ENCODE results near the gene CFAP61.

The CFAP61 gene

DNA sequence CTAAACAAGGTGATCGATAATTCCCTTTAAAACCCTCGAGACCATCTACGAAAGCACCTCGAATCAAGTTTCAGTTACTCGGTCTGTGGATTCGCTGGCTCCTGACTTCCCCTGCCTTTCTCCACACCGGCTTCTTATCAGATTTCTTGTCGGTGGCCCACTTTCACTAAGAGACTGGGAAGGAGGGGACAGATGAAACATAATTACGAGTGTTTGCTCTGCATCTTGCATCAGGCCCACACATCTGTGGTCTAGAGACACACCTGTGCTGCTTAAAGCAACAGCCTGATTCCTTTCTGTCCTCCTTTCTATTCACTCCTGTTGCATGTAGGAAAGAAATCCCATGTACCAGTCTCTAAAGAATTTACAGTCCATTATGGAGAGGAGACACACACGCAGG is 353.3 kb downstream of the CFAP61 start (continued):
- TF ChIP-seq KLF7 (tag by site-specific recombination; IDR thresholded peaks at IDR 0.05; ENCODE audit: borderline replicate concordance) (no peak), CTCF (tag by site-specific recombination; IDR thresholded peaks at IDR 0.05) (no peak), ZBTB1 (tag by site-specific recombination; IDR thresholded peaks at IDR 0.05) (no peak), BCL11B (tag by site-specific recombination; IDR thresholded peaks at IDR 0.05; ENCODE audit: low read depth) (no peak), ZNF175 (tag by site-specific recombination; IDR thresholded peaks at IDR 0.05) (no peak), ZNF248 (tag by site-specific recombination; IDR thresholded peaks at IDR 0.05) (no peak), ZNF677 (tag by site-specific recombination; IDR thresholded peaks at IDR 0.05) (no peak)

GRCh38 chr20:20406306-20406705 is 354.0 kb downstream of the CFAP61 start:
- H3K4me3 ChIP-seq (ENCODE audit: low read depth, low read length) = no peak overlapping the region
- no peak overlapping the region for H3K27ac ChIP-seq (ENCODE audit: extremely low read depth, low read depth, low read length)
- CTCF ChIA-PET = interaction anchor here (0.6 to 1.2 kb wide), 2 partner anchors 188 to 1715 kb away, joined by 3 to 6 read pairs; no protein-coding TSS in a partner anchor
- TF ChIP-seq PATZ1 (tag by site-specific recombination; IDR thresholded peaks at IDR 0.05) (no peak), ZNF658 (tag by site-specific recombination; IDR thresholded peaks at IDR 0.05) (no peak), ZNF701 (tag by site-specific recombination; IDR thresholded peaks at IDR 0.05) (no peak), ZNF776 (tag by site-specific recombination; IDR thresholded peaks at IDR 0.05; ENCODE audit: borderline replicate concordance) (no peak)
- POLR2A ChIA-PET = no interaction called here
- H3K36me3 ChIP-seq (ENCODE audit: control insufficient read depth in 2 of 2, insufficient read depth in 1 of 2, low read length in 2 of 2) = no peaks in the 10 kb centered on the region
- H3K9me3 ChIP-seq (ENCODE audit: control insufficient read depth, insufficient read depth, low read depth, low read length) = no peaks in the 10 kb centered on the region
- peaks cover 4% of the 10 kb centered on the region for H3K4me1 ChIP-seq (ENCODE audit: control insufficient read depth, insufficient read depth, low read length)

GRCh38 chr20:20407891-20408805 is 355.8 kb downstream of the CFAP61 start:
- POLR2A ChIA-PET = no interaction called here
- no peaks in the 10 kb centered on the region for H3K36me3 ChIP-seq (ENCODE audit: control insufficient read depth in 2 of 2, insufficient read depth in 1 of 2, low read length in 2 of 2)
- peaks cover 7% of the 10 kb centered on the region for H3K4me1 ChIP-seq (ENCODE audit: control insufficient read depth, insufficient read depth, low read length)
- no peak overlapping the region for H3K4me3 ChIP-seq (ENCODE audit: low read depth, low read length)
- no peaks in the 10 kb centered on the region for H3K9me3 ChIP-seq (ENCODE audit: control insufficient read depth, insufficient read depth, low read depth, low read length)
- CTCF ChIA-PET = interaction anchor here (0.5 to 1.4 kb wide), 4 partner anchors 38 to 1402 kb away, joined by 3 to 4 read pairs (median 3); no protein-coding TSS in a partner anchor
- H3K27ac ChIP-seq (ENCODE audit: extremely low read depth, low read depth, low read length) = no peak overlapping the region
- TF ChIP-seq YY1 (tag by site-specific recombination; IDR thresholded peaks at IDR 0.05) (no peak), ZNF600 (tag by site-specific recombination; IDR thresholded peaks at IDR 0.05) (no peak), ZSCAN23 (tag by site-specific recombination; IDR thresholded peaks at IDR 0.05) (no peak), WT1 (tag by site-specific recombination; IDR thresholded peaks at IDR 0.05) (no peak), ZSCAN30 (tag by site-specific recombination; IDR thresholded peaks at IDR 0.05) (no peak), ZNF629 (tag by site-specific recombination; IDR thresholded peaks at IDR 0.05) (peak; percentile 90), PRDM4 (tag by site-specific recombination; IDR thresholded peaks at IDR 0.05) (no peak), ZNF654 (tag by site-specific recombination; IDR thresholded peaks at IDR 0.05; ENCODE audit: low read depth) (peak; percentile 27)
- TF ChIP-seq, protein P1, sequence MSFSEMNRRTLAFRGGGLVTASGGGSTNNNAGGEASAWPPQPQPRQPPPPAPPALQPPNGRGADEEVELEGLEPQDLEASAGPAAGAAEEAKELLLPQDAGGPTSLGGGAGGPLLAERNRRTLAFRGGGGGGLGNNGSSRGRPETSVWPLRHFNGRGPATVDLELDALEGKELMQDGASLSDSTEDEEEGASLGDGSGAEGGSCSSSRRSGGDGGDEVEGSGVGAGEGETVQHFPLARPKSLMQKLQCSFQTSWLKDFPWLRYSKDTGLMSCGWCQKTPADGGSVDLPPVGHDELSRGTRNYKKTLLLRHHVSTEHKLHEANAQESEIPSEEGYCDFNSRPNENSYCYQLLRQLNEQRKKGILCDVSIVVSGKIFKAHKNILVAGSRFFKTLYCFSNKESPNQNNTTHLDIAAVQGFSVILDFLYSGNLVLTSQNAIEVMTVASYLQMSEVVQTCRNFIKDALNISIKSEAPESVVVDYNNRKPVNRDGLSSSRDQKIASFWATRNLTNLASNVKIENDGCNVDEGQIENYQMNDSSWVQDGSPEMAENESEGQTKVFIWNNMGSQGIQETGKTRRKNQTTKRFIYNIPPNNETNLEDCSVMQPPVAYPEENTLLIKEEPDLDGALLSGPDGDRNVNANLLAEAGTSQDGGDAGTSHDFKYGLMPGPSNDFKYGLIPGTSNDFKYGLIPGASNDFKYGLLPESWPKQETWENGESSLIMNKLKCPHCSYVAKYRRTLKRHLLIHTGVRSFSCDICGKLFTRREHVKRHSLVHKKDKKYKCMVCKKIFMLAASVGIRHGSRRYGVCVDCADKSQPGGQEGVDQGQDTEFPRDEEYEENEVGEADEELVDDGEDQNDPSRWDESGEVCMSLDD (tag by site-specific recombination; IDR thresholded peaks at IDR 0.05) = no peak
- TF ChIP-seq, protein P2, sequence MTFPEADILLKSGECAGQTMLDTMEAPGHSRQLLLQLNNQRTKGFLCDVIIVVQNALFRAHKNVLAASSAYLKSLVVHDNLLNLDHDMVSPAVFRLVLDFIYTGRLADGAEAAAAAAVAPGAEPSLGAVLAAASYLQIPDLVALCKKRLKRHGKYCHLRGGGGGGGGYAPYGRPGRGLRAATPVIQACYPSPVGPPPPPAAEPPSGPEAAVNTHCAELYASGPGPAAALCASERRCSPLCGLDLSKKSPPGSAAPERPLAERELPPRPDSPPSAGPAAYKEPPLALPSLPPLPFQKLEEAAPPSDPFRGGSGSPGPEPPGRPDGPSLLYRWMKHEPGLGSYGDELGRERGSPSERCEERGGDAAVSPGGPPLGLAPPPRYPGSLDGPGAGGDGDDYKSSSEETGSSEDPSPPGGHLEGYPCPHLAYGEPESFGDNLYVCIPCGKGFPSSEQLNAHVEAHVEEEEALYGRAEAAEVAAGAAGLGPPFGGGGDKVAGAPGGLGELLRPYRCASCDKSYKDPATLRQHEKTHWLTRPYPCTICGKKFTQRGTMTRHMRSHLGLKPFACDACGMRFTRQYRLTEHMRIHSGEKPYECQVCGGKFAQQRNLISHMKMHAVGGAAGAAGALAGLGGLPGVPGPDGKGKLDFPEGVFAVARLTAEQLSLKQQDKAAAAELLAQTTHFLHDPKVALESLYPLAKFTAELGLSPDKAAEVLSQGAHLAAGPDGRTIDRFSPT (tag by site-specific recombination; IDR thresholded peaks at IDR 0.05) = peak; percentile 74
